ENCODE data around the gene KIF26B.
"Not testable (repeated sequence)": the region's sequence is repeated elsewhere in the genome, so short reads cannot be mapped to it uniquely, and the experiment has no call there.

Gene KIF26B

GRCh38 chr1:245671349-245671748, 516.6 kb downstream of the KIF26B start:
- Histone ChIP-seq H2AK5ac (ENCODE audit: low read length) (no peak overlapping the region), H2BK120ac (ENCODE audit: low read depth, low read length) (no peak overlapping the region), H3K23ac (ENCODE audit: low read length) (no peak overlapping the region), H3K27me3 (ENCODE audit: insufficient read depth, low read length, poor library complexity) (no peaks in the 10 kb centered on the region), H3K4me3 (ENCODE audit: low read length) (no peak overlapping the region), H3K4ac (ENCODE audit: low read depth, low read length) (no peak overlapping the region), H3K18ac (ENCODE audit: low read length) (no peak overlapping the region), H2BK5ac (ENCODE audit: low read length) (no peak overlapping the region), H4K5ac (ENCODE audit: low read length) (no peak overlapping the region), H3K79me2 (ENCODE audit: control insufficient read depth, insufficient read depth, low read length) (no peaks in the 10 kb centered on the region), H2BK15ac (replicated peaks; ENCODE audit: low read depth) (no peak overlapping the region), H3K4me1 (ENCODE audit: control insufficient read depth, low read depth, low read length) (no peaks in the 10 kb centered on the region), H3K9ac (ENCODE audit: low read length) (no peak overlapping the region), H3K36me3 (ENCODE audit: control insufficient read depth, insufficient read depth, low read length) (no peaks in the 10 kb centered on the region), H3K4me2 (ENCODE audit: low read length) (no peak overlapping the region), H3K56ac (ENCODE audit: low read length) (no peak overlapping the region), H3K27ac (ENCODE audit: low read depth, low read length) (no peak overlapping the region), H3K79me1 (ENCODE audit: low read length) (no peaks in the 10 kb centered on the region), H4K8ac (ENCODE audit: low read depth, low read length) (no peak overlapping the region)
- WGBS (ENCODE audit: extremely low coverage, insufficient coverage, low lambda C conversion rate), result no CpG with 5 or more reads among the region's 5 CpGs
- no peak for DNase-seq

- no peak overlapping the region for H3K56ac ChIP-seq (ENCODE audit: low read length)
- H3K9ac ChIP-seq (ENCODE audit: low read length), result no peak overlapping the region
- DNase-seq, result no peak
- H3K27me3 ChIP-seq (ENCODE audit: insufficient read depth, low read length, poor library complexity), result no peaks in the 10 kb centered on the region
- H3K79me2 ChIP-seq (ENCODE audit: control insufficient read depth, insufficient read depth, low read length), result no peaks in the 10 kb centered on the region
- H4K5ac ChIP-seq (ENCODE audit: low read length), result no peak overlapping the region
- H3K18ac ChIP-seq (ENCODE audit: low read length), result no peak overlapping the region
- no peak overlapping the region for H2BK120ac ChIP-seq (ENCODE audit: low read depth, low read length)
- no peaks in the 10 kb centered on the region for H3K79me1 ChIP-seq (ENCODE audit: low read length)
- no peak overlapping the region for H2BK5ac ChIP-seq (ENCODE audit: low read length)
- no peak overlapping the region for H3K4ac ChIP-seq (ENCODE audit: low read depth, low read length)
- no peak overlapping the region for H3K23ac ChIP-seq (ENCODE audit: low read length)
- no peak overlapping the region for H3K4me2 ChIP-seq (ENCODE audit: low read length)
- no peak overlapping the region for H3K27ac ChIP-seq (ENCODE audit: low read depth, low read length)
- H2AK5ac ChIP-seq (ENCODE audit: low read length), result no peak overlapping the region
- H4K8ac ChIP-seq (ENCODE audit: low read depth, low read length), result no peak overlapping the region
- no peak overlapping the region for H3K4me3 ChIP-seq (ENCODE audit: low read length)
- no peaks in the 10 kb centered on the region for H3K4me1 ChIP-seq (ENCODE audit: control insufficient read depth, low read depth, low read length)
- H3K36me3 ChIP-seq (ENCODE audit: control insufficient read depth, insufficient read depth, low read length), result no peaks in the 10 kb centered on the region
- H2BK15ac ChIP-seq (replicated peaks; ENCODE audit: low read depth), result no peak overlapping the region
- WGBS (ENCODE audit: extremely low coverage, insufficient coverage, low lambda C conversion rate), result no CpG with 5 or more reads among the region's 18 CpGs
Measured at GRCh38 chr1:245671966-245672767, 517.4 kb downstream of the KIF26B start.

GRCh38 chr1:245672836-245673656, 518.3 kb downstream of the KIF26B start:
- H3K27ac ChIP-seq (ENCODE audit: low read depth, low read length); H4K8ac ChIP-seq (ENCODE audit: low read depth, low read length): not testable (repeated sequence)

GRCh38 chr1:245673881-245674414, 519.2 kb downstream of the KIF26B start:
- Histone ChIP-seq H3K4me2 (ENCODE audit: low read length) (no peak overlapping the region), H3K9ac (ENCODE audit: low read length) (no peak overlapping the region), H3K79me1 (ENCODE audit: low read length) (no peaks in the 10 kb centered on the region), H2BK15ac (replicated peaks; ENCODE audit: low read depth) (no peak overlapping the region), H3K4me1 (ENCODE audit: control insufficient read depth, low read depth, low read length) (no peaks in the 10 kb centered on the region), H3K36me3 (ENCODE audit: control insufficient read depth, insufficient read depth, low read length) (no peaks in the 10 kb centered on the region), H2AK5ac (ENCODE audit: low read length) (no peak overlapping the region), H2BK120ac (ENCODE audit: low read depth, low read length) (no peak overlapping the region), H2BK5ac (ENCODE audit: low read length) (no peak overlapping the region), H3K27ac (ENCODE audit: low read depth, low read length) (no peak overlapping the region), H3K56ac (ENCODE audit: low read length) (no peak overlapping the region), H3K23ac (ENCODE audit: low read length) (no peak overlapping the region), H3K79me2 (ENCODE audit: control insufficient read depth, insufficient read depth, low read length) (no peaks in the 10 kb centered on the region), H3K4me3 (ENCODE audit: low read length) (no peak overlapping the region), H3K4ac (ENCODE audit: low read depth, low read length) (no peak overlapping the region), H4K8ac (ENCODE audit: low read depth, low read length) (no peak overlapping the region), H3K27me3 (ENCODE audit: insufficient read depth, low read length, poor library complexity) (no peaks in the 10 kb centered on the region), H4K5ac (ENCODE audit: low read length) (no peak overlapping the region), H3K18ac (ENCODE audit: low read length) (no peak overlapping the region)
- no CpG with 5 or more reads among the region's 2 CpGs for WGBS (ENCODE audit: extremely low coverage, insufficient coverage, low lambda C conversion rate)
- no peak for DNase-seq

More at GRCh38 chr1:245672836-245673656, 518.3 kb downstream of the KIF26B start:
- H3K4me1 ChIP-seq (ENCODE audit: control insufficient read depth, low read depth, low read length); H3K18ac ChIP-seq (ENCODE audit: low read length); H2BK15ac ChIP-seq (replicated peaks; ENCODE audit: low read depth); H2AK5ac ChIP-seq (ENCODE audit: low read length); H4K5ac ChIP-seq (ENCODE audit: low read length); H3K9ac ChIP-seq (ENCODE audit: low read length); H3K36me3 ChIP-seq (ENCODE audit: control insufficient read depth, insufficient read depth, low read length); H2BK120ac ChIP-seq (ENCODE audit: low read depth, low read length); H3K4me3 ChIP-seq (ENCODE audit: low read length); H3K4ac ChIP-seq (ENCODE audit: low read depth, low read length); H2BK5ac ChIP-seq (ENCODE audit: low read length); H3K79me2 ChIP-seq (ENCODE audit: control insufficient read depth, insufficient read depth, low read length); H3K56ac ChIP-seq (ENCODE audit: low read length); H3K23ac ChIP-seq (ENCODE audit: low read length); H3K4me2 ChIP-seq (ENCODE audit: low read length); H3K79me1 ChIP-seq (ENCODE audit: low read length); DNase-seq; H3K27me3 ChIP-seq (ENCODE audit: insufficient read depth, low read length, poor library complexity): not testable (repeated sequence)
- WGBS (ENCODE audit: extremely low coverage, insufficient coverage, low lambda C conversion rate), result no CpG with 5 or more reads among the region's 41 CpGs

DNA sequence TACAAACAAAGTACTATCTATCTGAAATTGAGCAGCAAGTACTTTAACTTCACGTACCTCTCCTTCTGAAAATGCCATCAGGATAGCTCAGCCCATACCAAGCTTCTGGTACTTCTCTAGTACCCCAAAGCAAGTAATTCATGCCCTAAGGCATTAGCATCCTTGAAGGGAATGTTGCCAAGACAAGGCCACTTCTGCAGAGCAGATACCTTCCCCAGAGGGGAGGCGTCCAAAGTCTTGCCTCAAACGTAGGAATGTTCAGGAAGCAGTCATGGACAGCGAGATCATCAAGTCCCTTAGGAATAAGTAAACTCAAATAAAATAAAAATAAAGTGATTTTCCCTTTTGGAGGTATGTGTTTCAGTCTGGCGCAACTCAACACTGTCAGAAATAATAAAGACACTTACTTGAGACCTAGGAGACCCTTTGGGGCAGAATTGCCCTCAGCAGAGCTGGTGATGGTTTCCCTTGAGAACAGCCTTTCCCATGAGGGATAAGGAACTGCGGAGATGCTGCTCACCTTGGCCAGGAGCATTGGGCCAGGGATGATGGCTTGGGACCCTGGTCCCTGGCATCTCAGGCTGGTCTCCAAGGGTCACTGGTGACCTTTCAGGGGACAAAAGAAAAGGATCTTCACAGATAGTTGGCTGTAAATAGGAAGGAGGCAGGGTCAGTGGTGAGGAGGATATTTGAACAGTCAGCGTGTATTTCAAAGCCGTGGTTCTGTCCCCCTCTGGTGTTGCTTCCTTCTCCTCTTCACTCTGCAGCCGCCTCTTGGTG, 522.9 kb downstream of the KIF26B start:
- WGBS (ENCODE audit: extremely low coverage, insufficient coverage, low lambda C conversion rate), result no CpG with 5 or more reads among the region's 9 CpGs
- H2BK15ac ChIP-seq (replicated peaks; ENCODE audit: low read depth), result no peak overlapping the region

More for the DNA sequence above, 522.9 kb downstream of the KIF26B start:
- no peak overlapping the region for H4K5ac ChIP-seq (ENCODE audit: low read length)
- no peak overlapping the region for H4K8ac ChIP-seq (ENCODE audit: low read depth, low read length)
- H2BK120ac ChIP-seq (ENCODE audit: low read depth, low read length), result no peak overlapping the region
- no peaks in the 10 kb centered on the region for H3K27me3 ChIP-seq (ENCODE audit: insufficient read depth, low read length, poor library complexity)
- no peak overlapping the region for H3K56ac ChIP-seq (ENCODE audit: low read length)
- no peak overlapping the region for H3K9ac ChIP-seq (ENCODE audit: low read length)
- H2AK5ac ChIP-seq (ENCODE audit: low read length), result no peak overlapping the region
- no peaks in the 10 kb centered on the region for H3K79me2 ChIP-seq (ENCODE audit: control insufficient read depth, insufficient read depth, low read length)
- H3K36me3 ChIP-seq (ENCODE audit: control insufficient read depth, insufficient read depth, low read length), result no peaks in the 10 kb centered on the region
- H3K18ac ChIP-seq (ENCODE audit: low read length), result no peak overlapping the region
- H3K4me3 ChIP-seq (ENCODE audit: low read length), result no peak overlapping the region
- no peak overlapping the region for H3K4ac ChIP-seq (ENCODE audit: low read depth, low read length)
- H3K27ac ChIP-seq (ENCODE audit: low read depth, low read length), result no peak overlapping the region
- H3K4me2 ChIP-seq (ENCODE audit: low read length), result no peak overlapping the region
- no peaks in the 10 kb centered on the region for H3K79me1 ChIP-seq (ENCODE audit: low read length)
- H3K4me1 ChIP-seq (ENCODE audit: control insufficient read depth, low read depth, low read length), result no peaks in the 10 kb centered on the region
- DNase-seq, result peak; percentile 43
- no peak overlapping the region for H3K23ac ChIP-seq (ENCODE audit: low read length)
- H2BK5ac ChIP-seq (ENCODE audit: low read length), result no peak overlapping the region

Measured in mesendoderm (in vitro differentiated cells).